Heart left ventricle (tissue), 13 donors: ENCODE data around the gene POU2AF1.

ENCODE experiments used
- CTCF ChIP-seq, 12 donors: fragments of 200-600 bp; sonication (generic) in 4 of 12; IDR thresholded peaks; one replicate each; pipeline versions ENCODE4 v1.5.0 to v1.8.0; 2018 to 2022; ENCODE audit warnings: antibody characterized with exemption in 12 of 12, mild to moderate bottlenecking in 5 of 12
- POLR2A ChIP-seq, 2 donors: fragments of 450-650 bp; IDR thresholded peaks; one replicate each; pipeline ENCODE4 v1.6.1; 2017; ENCODE audit warnings: antibody characterized with exemption in 2 of 2, mild to moderate bottlenecking in 2 of 2, moderate library complexity in 2 of 2
- donor health status: ischemic (EF 13 %, LVEDD 7.1; RV severe dilation, severe dysfunction).
- donor health status: DM: no; HTN: yes; CAD: no.
- donor health status: DM: no; HTN: no; CAD: no.
- donor health status: ischemic (EF 25% LVEDD 6.9; RV normal size, moderate dysfunction).
- donor health status: ischemic (EF 25% LVEDD 5.7; RV mildly dilated, moderate dysfunction).
- donor health status: ischemic (EF 35%, LVEDD 5.7; RV mildly dilated, moderate dysfunction).
- donor health status: nonischemic (EF 11% LVEDD 7.7; RV severe dilation, severe dysfunction).
- donor health status: DM: yes; HTN: yes; CAD: no.
- donor health status: PGD.
- donor health status: ischemic (EF 29% LVEDD 5.4; RV normal size, mild dysfunction).
- donor health status: nonischemic (EF 23%, LVEDD 6.1; RV moderate dilation, normal function).

GRCh38 chr11:111336062-111336461 lies 43.0 kb downstream of the POU2AF1 start:
- TF ChIP-seq CTCF (IDR thresholded peaks at IDR 0.05): no peak
- no peak for TF ChIP-seq POLR2A (IDR thresholded peaks at IDR 0.05)
